ENCODE measurements around the gene TRIM67. TPM values are rescaled to one million over a fixed set of nuclear protein-coding genes. Genes with fewer than 3 reads are reported as not detected.

TRIM67 gene
- total and polyA plus RNA-seq, 9 donors: 0.02 to 0.92 (median 0.05) TPM; not detected in 6

- DNase-seq: no peak
- TF ChIP-seq EP300 (IDR thresholded peaks at IDR 0.05) (no peak), CTCF (IDR thresholded peaks at IDR 0.05) (no peak), POLR2A (IDR thresholded peaks at IDR 0.05) (no peak)
- 59 to 71% (median 66%) methylated on average over 5 of the region's 5 CpGs for WGBS, 3 donors
- no peaks in the 10 kb centered on the region for H3K4me1 ChIP-seq (ENCODE audit: insufficient read depth)
- no peak overlapping the region for H3K4me3 ChIP-seq
- no peaks in the 10 kb centered on the region for H3K36me3 ChIP-seq
- intact Hi-C loops (cut with DNase I): no loop called here
- peaks cover 0 to 6% of the 10 kb centered on the region in 2 donors for H3K9me3 ChIP-seq
- no peaks in the 10 kb centered on the region for H3K27me3 ChIP-seq
- H3K27ac ChIP-seq: no peak overlapping the region
Observed at GRCh38 chr1:231177226-231177625, 15.4 kb downstream of the TRIM67 start.

- H3K9me3 ChIP-seq: peaks cover 0 to 6% of the 10 kb centered on the region in 2 donors
- no peak overlapping the region for H3K27ac ChIP-seq
- H3K27me3 ChIP-seq: no peaks in the 10 kb centered on the region
- no peaks in the 10 kb centered on the region for H3K4me1 ChIP-seq (ENCODE audit: insufficient read depth)
- no peaks in the 10 kb centered on the region for H3K36me3 ChIP-seq
- TF ChIP-seq EP300 (IDR thresholded peaks at IDR 0.05) (no peak), CTCF (IDR thresholded peaks at IDR 0.05) (no peak), POLR2A (IDR thresholded peaks at IDR 0.05) (no peak)
- intact Hi-C loops (cut with DNase I): no loop called here
- no peak overlapping the region for H3K4me3 ChIP-seq
- WGBS, 3 donors: 68 to 82% (median 71%) methylated on average over 1 of the region's 1 CpG
- DNase-seq: no peak
Observed at GRCh38 chr1:231177936-231178335, 16.1 kb downstream of the TRIM67 start.

- Histone ChIP-seq H3K4me3 (no peak overlapping the region), H3K4me1 (ENCODE audit: insufficient read depth) (no peaks in the 10 kb centered on the region), H3K27ac (no peak overlapping the region), H3K27me3 (no peaks in the 10 kb centered on the region), H3K36me3 (no peaks in the 10 kb centered on the region), H3K9me3 (peaks cover 0 to 6% of the 10 kb centered on the region in 2 donors)
- WGBS, 3 donors: 96 to 99% (median 98%) methylated on average over 2 of the region's 2 CpGs
- intact Hi-C loops (cut with DNase I): no loop called here
- no peak for DNase-seq
- TF ChIP-seq CTCF (IDR thresholded peaks at IDR 0.05) (no peak), POLR2A (IDR thresholded peaks at IDR 0.05) (no peak), EP300 (IDR thresholded peaks at IDR 0.05) (no peak)
Observed at GRCh38 chr1:231178970-231179369, 17.1 kb downstream of the TRIM67 start.

- H3K27ac ChIP-seq: no peak overlapping the region
- TF ChIP-seq EP300 (IDR thresholded peaks at IDR 0.05): no peak
- TF ChIP-seq CTCF (IDR thresholded peaks at IDR 0.05): no peak
- TF ChIP-seq POLR2A (IDR thresholded peaks at IDR 0.05): no peak
- H3K36me3 ChIP-seq: no peaks in the 10 kb centered on the region
- H3K9me3 ChIP-seq: peaks cover 0 to 6% of the 10 kb centered on the region in 2 donors
- no peaks in the 10 kb centered on the region for H3K27me3 ChIP-seq
- DNase-seq: no peak
- H3K4me1 ChIP-seq (ENCODE audit: insufficient read depth): no peaks in the 10 kb centered on the region
- intact Hi-C loops (cut with DNase I): no loop called here
- no peak overlapping the region for H3K4me3 ChIP-seq
- 93 to 98% (median 95%) methylated on average over 1 of the region's 1 CpG for WGBS, 3 donors
Observed at GRCh38 chr1:231180034-231180433, 18.2 kb downstream of the TRIM67 start.
